Nephron (organoid): ENCODE results near the gene PCDH9.
"Not testable (repeated sequence)": the region's sequence is repeated elsewhere in the genome, so short reads cannot be mapped to it uniquely, and the experiment has no call there.

Experiments used
- H3K27ac Mint-ChIP-seq, 3 experiments: 2 replicates each; pipeline ENCODE4 v1.8.0; 2020; ENCODE audit warnings: mixed read lengths in 3 of 3, mild to moderate bottlenecking in 2 of 3, moderate library complexity in 1 of 3
- H3K27me3 Mint-ChIP-seq: 2 replicates; pipeline ENCODE4 v1.8.0; 2021; ENCODE audit warnings: low read depth, mild to moderate bottlenecking, moderate library complexity, mixed read lengths
- H3K36me3 Mint-ChIP-seq: 2 replicates; pipeline ENCODE4 v1.8.0; 2020; ENCODE audit warnings: low read depth, mixed read lengths
- H3K4me1 Mint-ChIP-seq: 2 replicates; pipeline ENCODE4 v1.8.0; 2020; ENCODE audit warnings: mixed read lengths
- H3K4me3 Mint-ChIP-seq, 3 experiments: 2 replicates each; pipeline ENCODE4 v1.8.0; 2020; ENCODE audit warnings: mild to moderate bottlenecking in 3 of 3, mixed read lengths in 3 of 3, moderate library complexity in 2 of 3
- H3K9me3 Mint-ChIP-seq: 2 replicates; pipeline ENCODE4 v1.8.0; 2020; ENCODE audit warnings: mixed read lengths
- CTCF ChIP-seq, 3 experiments: fragments of 200-600 bp; sonication (generic); IDR thresholded peaks; one replicate each; pipeline ENCODE4 v1.5.0; 2021; ENCODE audit warnings: antibody characterized with exemption in 3 of 3; ENCODE audit not compliant: unreplicated experiment in 3 of 3

Gene PCDH9

GRCh38 chr13:66266348-66266747 is 963.8 kb downstream of the PCDH9 start:
- no peaks in the 10 kb centered on the region for H3K36me3 Mint-ChIP-seq

GRCh38 chr13:66265371-66265770 is 964.8 kb downstream of the PCDH9 start:
- Mint-ChIP-seq H3K36me3 (peaks cover 4% of the 10 kb centered on the region), H3K9me3 (peaks cover 3% of the 10 kb centered on the region), H3K4me3 (peak overlapping the region in 1 of 3 experiments; percentile 18), H3K4me1 (peaks cover 8% of the 10 kb centered on the region), H3K27ac (peak overlapping the region; percentile 60 to 91 (median 87)), H3K27me3 (no peaks in the 10 kb centered on the region)
- TF ChIP-seq CTCF (IDR thresholded peaks at IDR 0.05; ENCODE audit: unreplicated experiment in 3 of 3) = no peak

More at GRCh38 chr13:66266348-66266747, 963.8 kb downstream of the PCDH9 start:
- no peak for TF ChIP-seq CTCF (IDR thresholded peaks at IDR 0.05; ENCODE audit: unreplicated experiment in 3 of 3)
- Mint-ChIP-seq H3K4me1 (peaks cover 8% of the 10 kb centered on the region), H3K4me3 (no peak overlapping the region), H3K9me3 (no peaks in the 10 kb centered on the region), H3K27me3 (no peaks in the 10 kb centered on the region), H3K27ac (no peak overlapping the region)

GRCh38 chr13:66264971-66265370 is 965.2 kb downstream of the PCDH9 start:
- no peak for TF ChIP-seq CTCF (IDR thresholded peaks at IDR 0.05; ENCODE audit: unreplicated experiment in 3 of 3)
- Mint-ChIP-seq H3K27ac (peak overlapping the region; percentile 60 to 91 (median 87)), H3K36me3 (peaks cover 4% of the 10 kb centered on the region), H3K27me3 (no peaks in the 10 kb centered on the region), H3K4me3 (peak overlapping the region in 1 of 3 experiments; percentile 18), H3K4me1 (peaks cover 8% of the 10 kb centered on the region), H3K9me3 (peaks cover 5% of the 10 kb centered on the region)

GRCh38 chr13:66262330-66262729 is 967.8 kb downstream of the PCDH9 start:
- H3K27me3 Mint-ChIP-seq = no peaks in the 10 kb centered on the region
- H3K4me1 Mint-ChIP-seq = peaks cover 8% of the 10 kb centered on the region
- no peak overlapping the region for H3K27ac Mint-ChIP-seq
- no peak for TF ChIP-seq CTCF (IDR thresholded peaks at IDR 0.05; ENCODE audit: unreplicated experiment in 3 of 3)
- no peak overlapping the region for H3K4me3 Mint-ChIP-seq
- peaks cover 16% of the 10 kb centered on the region for H3K9me3 Mint-ChIP-seq
- H3K36me3 Mint-ChIP-seq = peaks cover 4% of the 10 kb centered on the region

- not testable (repeated sequence) for H3K4me1 Mint-ChIP-seq, H3K4me3 Mint-ChIP-seq, H3K36me3 Mint-ChIP-seq, H3K27me3 Mint-ChIP-seq, H3K27ac Mint-ChIP-seq
- H3K9me3 Mint-ChIP-seq = peaks cover 23% of the 10 kb centered on the region
These were observed 970.7 kb downstream of the PCDH9 start for GRCh38 chr13:66259426-66259825.
